ENCODE results near the gene MYBPC1.
"Not testable (repeated sequence)": the region's sequence is repeated elsewhere in the genome, so short reads cannot be mapped to it uniquely, and the experiment has no call there.

The MYBPC1 gene

GRCh38 chr12:101654442-101654841 is 59.7 kb downstream of the MYBPC1 start:
- H3K27me3 ChIP-seq (ENCODE audit: low read length), result no peaks in the 10 kb centered on the region
- no peak overlapping the region for H3K27ac ChIP-seq (ENCODE audit: low read depth, low read length)

DNA sequence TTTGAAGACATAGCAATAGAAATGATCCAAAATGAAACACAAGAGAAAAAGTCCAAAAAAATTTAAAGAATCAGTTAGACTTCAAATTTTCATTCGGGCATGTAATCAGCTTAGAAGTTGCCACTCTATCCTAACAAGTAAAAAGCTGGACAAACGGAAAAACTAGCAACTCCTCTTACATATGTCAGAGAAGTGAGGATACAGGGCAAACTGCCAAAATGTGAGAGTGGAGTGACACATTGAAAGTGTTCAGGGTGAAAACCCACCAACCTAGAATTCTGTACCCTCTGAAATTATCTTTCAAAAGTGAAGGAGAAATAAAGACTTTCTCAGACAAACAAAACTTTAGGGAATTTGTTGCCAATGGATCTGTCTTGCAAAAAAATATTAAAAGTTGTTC is 60.6 kb downstream of the MYBPC1 start:
- Histone ChIP-seq H3K27ac (ENCODE audit: low read depth, low read length) (no peak overlapping the region), H3K9ac (ENCODE audit: low read length) (no peak overlapping the region), H3K27me3 (ENCODE audit: low read length) (no peaks in the 10 kb centered on the region), H3K4me2 (ENCODE audit: low read depth, low read length, poor library complexity, severe bottlenecking) (no peak overlapping the region), H3F3A (ENCODE audit: insufficient read depth) (no peaks in the 10 kb centered on the region), H2AFZ (ENCODE audit: low read depth, low read length, severe bottlenecking) (no peak overlapping the region), H3K36me3 (ENCODE audit: low read length) (no peaks in the 10 kb centered on the region), H3K4me3 (ENCODE audit: insufficient read depth, low read length, poor library complexity, severe bottlenecking) (no peak overlapping the region), H3K9me2 (replicated peaks; ENCODE audit: insufficient read depth, low read length) (no peaks in the 10 kb centered on the region), H3K9me3 (ENCODE audit: insufficient read depth, low read length) (no peaks in the 10 kb centered on the region), H4K20me1 (ENCODE audit: low read depth, low read length) (no peaks in the 10 kb centered on the region), H3K79me2 (ENCODE audit: insufficient read depth, low read length) (no peaks in the 10 kb centered on the region)
- TF ChIP-seq CTCF (IDR thresholded peaks at IDR 0.05; ENCODE audit: insufficient read depth, low read length, poor library complexity, severe bottlenecking), result no peak
- no peak for TF ChIP-seq EZH2phosphoT487 (conservative IDR thresholded peaks at IDR 0.05; ENCODE audit: low read length)

More at GRCh38 chr12:101654442-101654841, 59.7 kb downstream of the MYBPC1 start:
- Histone ChIP-seq H3K4me2 (ENCODE audit: low read depth, low read length, poor library complexity, severe bottlenecking) (no peak overlapping the region), H3K4me3 (ENCODE audit: insufficient read depth, low read length, poor library complexity, severe bottlenecking) (no peak overlapping the region), H3K9ac (ENCODE audit: low read length) (no peak overlapping the region), H3K79me2 (ENCODE audit: insufficient read depth, low read length) (no peaks in the 10 kb centered on the region), H2AFZ (ENCODE audit: low read depth, low read length, severe bottlenecking) (no peak overlapping the region), H3K36me3 (ENCODE audit: low read length) (no peaks in the 10 kb centered on the region), H3K9me3 (ENCODE audit: insufficient read depth, low read length) (no peaks in the 10 kb centered on the region), H3K9me2 (replicated peaks; ENCODE audit: insufficient read depth, low read length) (no peaks in the 10 kb centered on the region), H3F3A (ENCODE audit: insufficient read depth) (no peaks in the 10 kb centered on the region), H4K20me1 (ENCODE audit: low read depth, low read length) (no peaks in the 10 kb centered on the region)
- TF ChIP-seq CTCF (IDR thresholded peaks at IDR 0.05; ENCODE audit: insufficient read depth, low read length, poor library complexity, severe bottlenecking) (no peak), EZH2phosphoT487 (conservative IDR thresholded peaks at IDR 0.05; ENCODE audit: low read length) (no peak)

DNA sequence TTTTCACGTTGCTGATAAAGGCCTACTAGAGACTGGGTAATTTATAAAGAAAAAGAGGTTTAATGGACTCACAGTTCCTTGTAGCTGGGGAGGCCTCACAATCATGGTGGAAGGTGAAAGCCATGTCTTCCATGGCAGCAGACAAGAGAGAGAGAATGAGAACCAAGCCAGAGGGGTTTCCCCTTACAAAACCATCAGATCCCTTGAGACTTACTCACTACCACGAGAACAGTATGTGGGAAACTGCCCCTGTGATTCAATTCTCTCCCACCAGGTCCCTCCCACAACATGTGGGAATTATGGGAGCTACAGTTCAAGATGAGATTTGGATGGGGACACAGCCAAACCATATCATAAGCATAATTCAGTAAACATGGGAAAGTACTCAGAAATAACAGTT is 65.9 kb downstream of the MYBPC1 start:
- H3K4me3 ChIP-seq (ENCODE audit: insufficient read depth, low read length, poor library complexity, severe bottlenecking); H3K79me2 ChIP-seq (ENCODE audit: insufficient read depth, low read length); H3F3A ChIP-seq (ENCODE audit: insufficient read depth); H3K9ac ChIP-seq (ENCODE audit: low read length); H3K36me3 ChIP-seq (ENCODE audit: low read length); H3K27me3 ChIP-seq (ENCODE audit: low read length); H3K9me2 ChIP-seq (replicated peaks; ENCODE audit: insufficient read depth, low read length); H2AFZ ChIP-seq (ENCODE audit: low read depth, low read length, severe bottlenecking); H3K9me3 ChIP-seq (ENCODE audit: insufficient read depth, low read length); H4K20me1 ChIP-seq (ENCODE audit: low read depth, low read length); H3K27ac ChIP-seq (ENCODE audit: low read depth, low read length); H3K4me2 ChIP-seq (ENCODE audit: low read depth, low read length, poor library complexity, severe bottlenecking): not testable (repeated sequence)

DNA sequence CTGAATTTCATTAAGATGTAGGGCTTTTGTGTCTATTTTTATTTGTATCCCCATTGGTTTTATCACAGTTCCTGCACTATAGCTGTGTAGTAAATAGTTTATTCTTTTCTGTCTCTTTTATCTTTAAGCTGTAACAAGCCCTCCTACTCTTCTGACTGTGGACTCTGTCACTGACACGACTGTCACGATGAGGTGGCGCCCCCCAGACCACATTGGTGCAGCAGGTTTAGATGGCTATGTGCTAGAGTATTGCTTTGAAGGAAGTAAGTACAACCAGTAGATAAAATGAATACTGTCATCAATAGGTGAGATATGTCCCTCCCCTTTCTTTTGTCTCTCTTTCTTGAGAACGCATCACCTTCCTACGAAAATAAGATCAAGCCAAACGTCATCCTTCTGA is 68.5 kb downstream of the MYBPC1 start:
- no peaks in the 10 kb centered on the region for H3K9me3 ChIP-seq (ENCODE audit: insufficient read depth, low read length)
- H3K4me3 ChIP-seq (ENCODE audit: insufficient read depth, low read length, poor library complexity, severe bottlenecking), result no peak overlapping the region
- no peak overlapping the region for H3K27ac ChIP-seq (ENCODE audit: low read depth, low read length)
- H3F3A ChIP-seq (ENCODE audit: insufficient read depth), result no peaks in the 10 kb centered on the region
- H3K36me3 ChIP-seq (ENCODE audit: low read length), result no peaks in the 10 kb centered on the region
- no peak for TF ChIP-seq CTCF (IDR thresholded peaks at IDR 0.05; ENCODE audit: insufficient read depth, low read length, poor library complexity, severe bottlenecking)
- no peak for TF ChIP-seq EZH2phosphoT487 (conservative IDR thresholded peaks at IDR 0.05; ENCODE audit: low read length)
- H3K27me3 ChIP-seq (ENCODE audit: low read length), result no peaks in the 10 kb centered on the region
- no peaks in the 10 kb centered on the region for H4K20me1 ChIP-seq (ENCODE audit: low read depth, low read length)
- H3K9ac ChIP-seq (ENCODE audit: low read length), result no peak overlapping the region
- no peak overlapping the region for H3K4me2 ChIP-seq (ENCODE audit: low read depth, low read length, poor library complexity, severe bottlenecking)
- H3K79me2 ChIP-seq (ENCODE audit: insufficient read depth, low read length), result no peaks in the 10 kb centered on the region
- no peaks in the 10 kb centered on the region for H3K9me2 ChIP-seq (replicated peaks; ENCODE audit: insufficient read depth, low read length)
- H2AFZ ChIP-seq (ENCODE audit: low read depth, low read length, severe bottlenecking), result no peak overlapping the region

All from SU-DHL-6 (cell line).